Measurements from ENCODE around the gene CYP46A1.

CYP46A1 gene

DNA sequence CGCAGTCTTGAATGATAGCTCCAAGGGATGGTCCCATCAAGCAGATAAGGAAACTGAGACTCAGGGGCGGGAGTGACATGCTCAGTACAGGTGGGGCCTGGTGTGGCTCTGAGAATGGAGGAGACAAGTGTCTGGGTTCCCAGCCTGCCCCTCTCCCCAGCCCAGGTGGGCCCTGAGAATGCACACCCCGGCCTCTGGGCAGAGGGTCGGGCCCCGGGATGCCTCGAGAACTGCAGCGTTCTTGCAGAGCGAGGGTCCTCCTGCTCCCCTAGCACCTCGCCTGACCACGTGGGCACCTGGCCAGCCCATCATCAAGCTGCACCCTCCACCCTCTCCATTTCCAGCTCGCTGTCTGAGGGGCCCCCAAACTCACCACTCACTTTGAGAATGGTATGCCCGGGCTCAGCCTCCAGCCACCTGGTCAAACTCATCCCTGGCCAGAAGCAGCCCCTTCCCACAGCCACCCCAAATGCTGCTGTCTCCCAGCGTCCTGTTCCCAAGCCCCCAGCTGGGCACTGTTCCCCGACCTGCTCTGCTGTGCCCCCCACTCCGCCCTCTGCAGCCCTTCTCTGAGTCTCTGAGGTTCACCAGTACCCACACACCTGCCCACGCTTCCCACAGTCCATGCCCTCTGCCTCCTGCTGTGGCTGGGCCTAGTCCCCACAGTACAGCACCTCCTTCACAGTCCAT lies 44.3 kb downstream of the CYP46A1 start:
- no peak for DNase-seq (ENCODE audit: low read depth, low spot score)

DNA sequence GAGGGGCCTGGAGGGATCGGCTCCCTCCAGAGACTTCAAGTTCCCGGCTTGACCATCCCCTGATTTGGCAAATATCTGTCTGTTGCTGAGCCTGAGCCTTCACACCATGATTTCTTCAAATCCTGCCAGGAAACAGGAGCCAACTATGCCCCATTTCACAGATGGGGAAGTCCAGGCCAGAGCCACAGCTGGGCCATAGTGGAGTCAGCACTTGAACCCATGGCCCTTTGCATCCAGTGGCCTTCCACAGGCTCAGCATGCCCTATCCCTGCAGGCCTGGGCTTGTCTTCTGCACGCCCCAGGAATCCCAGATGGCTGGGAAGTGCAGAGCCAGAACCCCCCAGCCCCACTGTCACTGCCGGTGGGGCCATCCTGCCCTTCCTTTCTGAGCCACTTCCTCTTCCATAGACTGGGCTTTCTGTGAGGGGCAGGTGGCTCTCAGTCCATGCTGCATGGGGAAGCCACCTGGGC lies 44.9 kb downstream of the CYP46A1 start:
- DNase-seq (ENCODE audit: low read depth, low spot score) = no peak

DNA sequence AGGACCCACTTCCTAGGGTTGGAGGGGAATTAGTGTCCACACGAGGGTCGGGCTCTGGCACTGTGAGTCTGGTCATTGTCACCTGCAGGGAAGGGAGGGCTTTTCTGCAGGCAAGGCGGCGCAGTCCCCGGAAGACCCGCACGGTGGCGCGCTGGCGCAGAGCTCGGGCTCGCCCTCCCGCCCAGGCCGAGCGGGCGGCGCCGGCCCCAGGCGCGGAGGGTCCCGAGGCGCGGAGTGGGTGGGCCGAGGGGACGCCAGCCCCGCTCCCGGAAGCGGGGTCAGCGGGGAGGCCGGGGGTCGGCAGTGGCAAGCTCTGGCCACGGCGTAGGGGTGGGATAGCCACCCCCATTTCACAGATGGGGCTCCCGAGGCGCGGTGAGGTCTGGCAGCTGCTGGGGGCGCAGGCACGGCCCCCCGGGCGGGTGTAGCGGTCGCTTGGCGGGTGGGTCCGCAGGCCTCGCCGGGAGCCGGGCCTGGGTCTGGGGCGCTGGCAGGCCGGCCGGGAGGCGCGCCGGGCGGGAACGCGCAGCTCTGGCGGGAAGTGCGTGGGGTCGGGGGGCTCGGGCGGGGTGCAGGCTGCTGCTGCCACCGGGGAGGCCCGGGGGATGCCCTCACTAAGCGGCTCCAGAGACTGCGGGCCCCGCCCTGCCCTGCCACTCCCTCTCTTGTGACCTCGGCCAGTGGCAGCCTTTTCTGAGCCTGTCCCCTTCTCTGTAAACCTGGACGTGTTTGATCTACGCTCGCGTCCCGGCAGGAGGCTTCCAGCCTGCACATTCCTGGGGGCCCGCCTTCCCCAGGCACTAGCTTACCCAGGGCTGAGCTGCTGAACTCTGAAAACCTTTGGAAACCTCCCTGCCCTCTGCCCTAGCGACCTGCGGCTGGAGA lies 46.1 kb downstream of the CYP46A1 start:
- peak; percentile 14 for DNase-seq (ENCODE audit: low read depth, low spot score)

DNA sequence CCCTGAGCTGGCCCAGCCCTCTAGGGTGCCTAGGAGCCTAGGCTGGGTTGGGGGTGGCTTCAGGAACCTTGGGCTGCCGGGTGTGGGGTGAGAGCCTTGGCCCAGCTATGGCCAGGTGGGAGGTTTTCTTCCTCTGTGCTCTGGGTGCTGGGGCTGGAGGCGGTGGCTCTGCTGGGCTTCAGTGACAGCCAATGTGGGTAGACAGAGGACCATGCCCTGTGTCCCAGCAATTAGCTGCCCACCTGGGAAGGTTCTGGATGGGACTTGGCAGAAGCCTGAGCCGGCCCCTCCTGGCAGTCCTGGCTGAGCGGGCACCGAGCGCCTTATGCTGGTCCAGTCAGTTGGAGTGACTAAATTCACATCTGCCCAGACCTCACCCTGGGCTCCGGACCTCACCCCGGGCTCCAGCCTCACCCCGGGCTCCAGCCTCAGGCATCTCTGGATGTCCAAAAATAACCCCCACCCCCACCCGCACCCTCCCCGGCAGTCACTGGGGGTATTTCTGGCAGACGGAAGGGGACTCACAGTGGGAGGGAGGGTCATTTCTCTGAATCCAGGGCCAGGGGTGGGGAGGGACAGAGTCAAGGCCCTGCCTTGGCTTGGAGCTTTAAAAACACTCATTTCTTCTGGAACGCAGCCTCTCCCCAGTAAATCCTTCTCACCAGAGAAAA lies 46.9 kb downstream of the CYP46A1 start:
- DNase-seq (ENCODE audit: low read depth, low spot score) = no peak

DNA sequence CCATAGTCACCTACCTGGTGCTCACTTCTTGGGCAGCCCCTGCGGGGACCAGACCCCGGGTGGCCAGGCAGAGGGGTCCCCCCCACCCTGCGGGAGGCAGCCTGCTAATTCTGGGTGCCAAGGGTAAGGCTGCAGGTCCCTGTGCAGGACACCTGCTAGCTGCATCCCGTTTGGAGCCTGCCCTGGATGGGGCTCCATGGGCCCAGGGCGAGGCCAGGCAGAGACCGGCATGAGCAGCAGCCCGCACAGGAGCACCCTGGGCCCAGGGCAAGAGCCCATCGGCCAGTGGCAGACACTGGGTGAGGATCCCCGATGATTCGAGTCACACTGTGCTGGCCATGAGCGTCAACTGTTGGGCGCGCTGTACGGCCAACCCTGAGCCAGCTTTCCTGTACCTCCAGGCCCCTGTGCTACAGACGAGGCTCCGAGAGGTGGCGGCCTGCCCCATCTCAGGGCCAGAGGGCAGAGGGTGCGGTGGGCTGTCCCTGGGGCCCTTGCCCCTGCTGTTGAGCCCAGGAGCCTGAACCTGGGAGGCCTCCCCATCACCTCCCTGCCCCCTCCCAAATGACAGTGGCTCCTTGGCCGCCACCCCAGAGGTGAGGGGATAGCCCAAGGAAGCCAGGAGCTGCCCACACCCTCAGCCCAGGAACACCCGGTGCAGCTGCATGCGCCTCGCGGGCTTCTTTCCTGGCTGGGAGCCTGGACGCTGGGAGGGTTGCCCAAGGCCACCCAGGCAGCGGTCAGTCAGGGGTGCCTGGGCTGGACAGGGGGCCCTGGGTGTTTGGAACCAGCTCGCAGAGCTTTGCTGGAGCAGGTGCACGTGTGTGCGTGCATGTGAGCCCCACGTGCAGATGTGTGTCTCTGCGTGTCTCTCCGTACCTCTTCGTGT lies 47.7 kb downstream of the CYP46A1 start:
- DNase-seq (ENCODE audit: low read depth, low spot score) = no peak

DNA sequence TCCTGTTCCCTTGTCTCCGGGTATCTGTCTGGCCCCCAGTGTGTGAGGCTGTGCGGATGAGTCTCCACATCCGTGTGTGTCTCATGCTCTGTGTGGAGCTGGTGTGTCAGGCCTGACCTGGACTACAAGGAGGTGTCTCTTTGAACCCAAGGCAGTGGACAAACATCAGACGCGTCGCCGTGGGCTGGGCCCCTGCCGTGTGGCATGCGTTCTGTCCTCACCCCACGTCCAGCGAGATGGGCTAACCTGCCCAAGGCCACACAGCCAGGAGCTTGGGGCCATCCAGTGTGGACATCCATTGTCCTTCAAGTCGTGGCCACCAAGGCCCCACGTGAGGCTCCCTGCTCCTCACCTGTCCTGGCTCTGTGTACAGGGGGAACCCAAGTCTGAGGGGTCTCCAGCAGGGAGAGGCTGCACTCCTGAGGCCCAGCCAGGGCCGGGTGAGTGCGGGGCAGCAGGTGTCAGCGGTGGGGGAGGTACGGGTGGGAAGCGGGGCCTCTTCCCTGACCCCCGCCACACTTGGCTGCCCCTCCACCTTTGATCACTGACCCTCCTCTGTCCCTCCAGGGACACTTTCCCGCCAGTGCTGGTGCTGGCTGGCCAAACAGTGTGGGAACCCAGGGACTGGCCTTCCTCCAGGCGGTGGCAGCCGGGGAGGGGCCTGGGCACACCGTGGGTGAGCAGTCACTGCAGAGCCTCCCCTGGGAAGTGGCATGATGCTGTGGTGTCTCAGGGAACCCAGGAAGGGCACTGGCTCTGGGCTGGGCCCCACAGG lies 48.5 kb downstream of the CYP46A1 start:
- no peak for DNase-seq (ENCODE audit: low read depth, low spot score)

DNA sequence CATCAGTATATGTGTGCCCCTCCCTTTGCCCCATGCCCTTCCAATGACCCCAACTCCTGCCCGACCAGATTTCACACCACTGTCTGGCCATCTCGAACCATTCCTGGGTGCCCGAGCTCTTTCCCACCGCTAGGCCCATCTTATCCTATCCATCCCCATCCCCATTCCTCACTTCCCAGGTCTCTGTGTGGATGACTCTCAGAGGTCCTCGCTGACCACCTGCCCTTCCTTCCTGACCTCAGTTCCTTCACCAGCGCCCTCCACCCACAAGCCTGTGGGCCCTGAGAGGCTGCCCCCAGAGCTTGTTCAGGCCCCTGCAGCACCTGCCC lies 49.1 kb downstream of the CYP46A1 start:
- DNase-seq (ENCODE audit: low read depth, low spot score) = no peak

DNA sequence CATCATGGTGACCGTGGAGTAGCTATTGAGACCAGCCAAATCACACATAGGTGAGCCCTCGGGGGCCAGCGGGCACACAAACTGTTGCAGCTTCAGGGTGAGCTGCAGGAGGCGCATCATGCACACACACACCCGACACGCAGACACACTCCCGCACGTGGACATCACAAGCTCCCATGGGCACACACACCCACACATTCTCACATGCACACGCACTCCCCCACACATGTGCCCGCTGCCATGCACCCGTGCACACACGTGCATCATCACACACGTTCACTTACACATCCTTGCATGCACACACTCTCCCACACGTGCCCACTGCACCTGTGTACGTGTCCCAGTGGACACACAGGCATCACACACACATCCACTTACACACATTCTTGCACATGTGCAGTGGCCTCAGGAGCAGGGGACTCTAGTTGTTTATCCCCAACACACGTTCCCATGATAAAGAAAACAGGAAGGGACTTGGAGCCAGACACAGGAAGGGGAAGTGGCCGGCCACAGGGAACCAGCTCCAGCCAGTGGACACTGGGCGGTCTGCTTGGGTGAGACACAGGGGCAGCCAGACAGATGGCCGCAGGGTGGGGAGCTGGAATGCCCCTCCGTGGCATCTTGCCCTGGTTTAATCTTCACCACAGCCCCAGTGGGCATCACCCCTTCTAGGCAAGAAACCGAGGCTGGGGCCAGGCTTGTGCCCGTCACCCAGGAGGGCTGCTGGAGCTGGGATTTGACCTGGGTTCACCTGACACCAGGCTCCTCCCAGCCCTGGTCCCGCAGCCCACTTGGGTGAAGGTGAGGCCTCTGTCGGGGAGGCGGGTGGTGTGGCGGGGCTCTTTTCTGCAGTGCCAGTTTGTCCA lies 49.7 kb downstream of the CYP46A1 start:
- DNase-seq (ENCODE audit: low read depth, low spot score) = no peak

DNA sequence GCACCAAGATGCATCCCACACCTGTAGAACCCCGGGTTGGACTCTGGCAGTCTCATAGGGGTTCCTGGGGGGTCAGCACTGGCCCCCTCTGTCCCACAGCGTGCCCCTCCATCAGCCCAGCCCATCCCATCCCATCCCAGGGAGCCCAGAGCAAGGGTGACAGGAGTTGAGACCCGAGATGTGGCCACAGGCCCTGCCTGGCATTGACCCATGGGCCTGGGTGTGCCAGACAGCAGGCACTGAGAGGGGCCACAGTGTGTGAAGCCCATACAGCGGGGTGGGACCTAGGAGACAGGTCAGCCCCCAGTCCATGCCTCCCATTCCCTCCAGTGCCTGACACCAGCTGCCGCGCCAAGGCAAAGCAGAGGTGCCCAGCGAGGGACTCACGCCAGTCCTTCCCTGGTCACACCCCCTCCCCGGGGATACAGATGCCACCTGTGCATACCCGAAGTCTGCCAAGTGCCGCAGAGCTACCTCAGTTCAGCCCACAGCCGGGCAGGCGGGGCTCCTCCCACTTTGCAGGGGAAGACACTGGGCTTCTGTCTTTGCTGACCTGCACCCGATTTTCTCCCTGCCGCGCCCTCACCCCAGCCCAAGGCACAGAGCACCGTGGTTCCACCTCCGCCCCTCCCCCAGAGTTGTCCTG lies 50.4 kb downstream of the CYP46A1 start:
- DNase-seq (ENCODE audit: low read depth, low spot score) = no peak

DNA sequence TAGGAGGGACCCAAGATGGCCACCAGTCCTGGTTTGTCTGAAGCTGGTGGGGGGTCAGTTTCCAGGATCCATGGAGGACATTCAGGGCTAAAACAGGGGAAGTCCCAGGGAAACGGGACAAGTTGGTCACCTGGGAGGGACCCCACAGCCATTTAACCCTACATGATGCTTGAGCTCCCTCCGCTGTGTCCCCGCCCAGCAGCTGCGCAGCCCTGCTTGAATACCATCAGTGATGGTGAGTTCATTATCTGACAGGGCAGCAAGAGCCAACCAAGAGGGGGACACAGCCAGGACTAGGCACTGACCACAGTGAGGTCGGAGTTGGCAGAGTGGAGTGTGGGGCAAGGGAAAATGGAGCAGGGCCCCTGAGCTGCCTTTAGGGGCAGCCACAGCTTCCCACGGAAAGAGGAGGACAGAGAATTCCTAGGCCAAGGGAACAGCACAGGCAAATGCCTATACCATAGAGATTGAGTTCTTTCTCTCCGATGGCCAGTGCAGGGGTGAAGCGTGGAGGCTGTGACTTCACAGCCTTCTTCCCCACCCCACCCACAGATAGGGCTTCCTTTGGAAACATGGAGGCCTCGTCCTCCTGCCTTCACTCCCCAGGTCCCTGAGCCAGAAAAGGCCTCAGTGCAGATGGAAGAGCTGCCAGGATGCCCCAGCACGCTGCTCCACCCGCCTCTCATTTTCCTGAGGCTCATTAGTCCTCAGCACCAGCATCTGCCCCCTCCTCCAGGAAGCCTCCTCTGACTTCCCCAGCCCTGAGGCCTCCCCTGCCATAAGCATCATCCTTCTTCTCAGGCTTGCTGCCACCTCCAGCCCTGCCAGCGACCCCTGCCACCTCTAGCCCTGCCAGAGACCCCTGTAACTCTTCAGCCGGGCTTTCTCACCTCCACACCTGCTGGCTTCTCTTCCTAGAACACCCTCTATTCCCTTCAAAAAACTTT lies 51.4 kb downstream of the CYP46A1 start:
- DNase-seq (ENCODE audit: low read depth, low spot score) = no peak

DNA sequence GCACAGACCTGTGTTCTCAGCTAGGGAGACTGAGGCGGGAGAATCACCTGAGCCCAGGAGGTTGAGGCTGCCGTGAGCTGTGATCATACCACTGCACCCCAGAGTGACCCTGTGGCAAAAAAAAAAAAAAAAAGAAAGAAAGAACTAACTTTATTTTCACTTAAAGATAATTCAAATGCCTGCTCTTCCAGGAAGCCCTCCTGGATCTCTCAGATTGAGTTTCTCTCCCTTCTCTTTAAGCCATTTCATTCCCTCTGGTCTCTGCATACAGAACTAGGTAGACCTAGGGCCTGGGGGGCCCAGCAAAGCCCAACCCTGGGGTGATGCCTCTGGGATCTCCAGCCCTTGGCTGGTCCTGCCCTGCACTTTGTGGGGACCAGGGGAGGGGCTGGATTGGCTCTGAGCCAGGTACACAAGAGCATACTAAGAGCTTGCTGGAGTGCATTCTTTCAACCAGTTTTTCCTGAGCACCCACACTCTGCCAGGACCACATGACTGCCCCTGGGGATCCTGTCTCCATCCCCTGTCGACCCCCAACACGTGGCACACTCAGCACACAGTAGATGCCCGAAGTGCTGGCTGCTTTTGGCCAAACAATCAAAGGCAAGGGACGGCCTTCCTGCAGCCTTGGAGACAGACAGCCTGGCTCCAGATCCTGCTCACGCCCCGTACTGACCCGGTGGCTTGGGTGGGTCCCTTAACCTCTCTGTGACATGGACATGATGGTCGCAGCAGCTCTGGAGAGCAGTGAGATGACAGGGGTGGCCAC lies 52.7 kb downstream of the CYP46A1 start:
- DNase-seq (ENCODE audit: low read depth, low spot score) = no peak

DNA sequence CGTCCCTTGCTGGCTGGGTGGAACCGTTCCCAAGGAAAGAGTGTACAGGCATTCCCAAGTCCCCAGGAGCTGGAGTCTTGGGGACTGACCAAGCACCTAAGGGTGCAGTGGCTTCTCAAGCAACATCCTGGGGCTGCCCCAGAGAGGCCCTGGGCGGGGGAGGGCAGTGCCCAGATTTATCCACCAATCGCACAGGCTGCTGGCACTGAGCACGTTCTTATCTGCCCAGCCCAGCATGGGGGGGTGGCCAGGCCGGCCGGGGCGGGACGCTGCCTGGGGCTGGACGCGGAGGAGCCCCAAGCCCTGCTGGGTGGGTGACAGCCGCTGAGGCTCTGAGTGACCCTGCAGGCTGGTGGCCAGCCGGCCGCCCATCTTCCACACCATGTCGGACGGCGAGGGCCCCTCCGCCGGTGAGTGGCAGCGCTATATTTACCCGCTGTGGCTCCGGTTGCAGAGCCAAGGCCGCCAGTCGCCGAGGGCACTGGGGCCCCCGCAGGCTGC lies 53.4 kb downstream of the CYP46A1 start:
- DNase-seq (ENCODE audit: low read depth, low spot score) = no peak

DNA sequence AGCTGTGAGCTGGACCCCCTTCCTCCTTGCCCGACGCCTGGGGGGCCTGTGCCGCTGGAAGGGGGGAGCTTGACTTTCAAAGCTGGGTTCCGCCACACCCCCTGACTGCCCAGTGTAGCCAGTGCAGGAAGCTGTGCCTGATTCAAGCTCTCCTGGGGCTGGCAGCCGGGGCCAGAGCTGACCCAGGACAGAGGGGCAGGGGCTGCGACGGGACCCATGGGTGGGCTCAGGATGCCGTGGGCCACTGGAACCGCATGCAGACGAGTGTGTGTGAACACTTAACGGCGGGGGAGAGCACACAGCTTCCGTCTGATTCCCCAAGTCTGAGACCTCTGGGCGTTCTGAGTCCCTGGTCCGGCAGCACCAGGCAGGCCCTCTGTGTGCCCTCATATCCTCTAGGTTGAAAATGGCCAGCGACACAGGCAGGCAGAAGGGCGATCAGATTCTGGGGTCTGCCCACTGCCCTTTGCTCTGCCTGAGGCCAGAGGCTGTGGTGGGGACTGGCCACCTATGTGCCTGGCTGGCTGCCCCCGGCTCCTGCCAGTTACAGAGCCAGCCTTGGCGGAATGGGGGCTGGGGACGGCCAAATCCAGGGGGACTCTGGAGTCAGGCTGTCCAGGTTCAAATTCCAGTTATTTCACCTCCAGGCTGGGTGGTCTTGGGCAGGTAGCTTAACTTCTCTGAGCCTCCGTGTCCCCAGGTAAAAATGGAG lies 54.0 kb downstream of the CYP46A1 start:
- DNase-seq (ENCODE audit: low read depth, low spot score) = no peak

DNA sequence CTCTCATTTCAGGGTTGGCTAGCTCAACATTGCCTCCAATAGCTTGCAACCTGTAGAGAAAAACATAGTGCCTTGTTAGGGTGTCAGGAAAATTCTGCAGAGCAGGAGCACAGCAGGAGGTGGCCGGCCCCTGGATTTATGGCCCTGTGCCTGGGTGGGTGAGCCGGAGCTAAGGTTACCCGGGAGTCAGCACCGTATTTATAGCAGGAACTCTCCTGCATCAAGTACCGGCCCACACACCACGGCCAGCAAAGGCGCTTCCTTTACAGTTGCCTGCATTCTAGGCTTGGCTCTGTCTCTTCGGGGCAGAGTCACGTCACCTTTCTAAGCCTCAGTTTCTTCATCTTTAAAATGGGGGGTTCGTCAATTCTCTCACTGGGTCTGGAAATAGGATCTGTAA lies 56.3 kb downstream of the CYP46A1 start:
- no peak for DNase-seq (ENCODE audit: low read depth, low spot score)

DNA sequence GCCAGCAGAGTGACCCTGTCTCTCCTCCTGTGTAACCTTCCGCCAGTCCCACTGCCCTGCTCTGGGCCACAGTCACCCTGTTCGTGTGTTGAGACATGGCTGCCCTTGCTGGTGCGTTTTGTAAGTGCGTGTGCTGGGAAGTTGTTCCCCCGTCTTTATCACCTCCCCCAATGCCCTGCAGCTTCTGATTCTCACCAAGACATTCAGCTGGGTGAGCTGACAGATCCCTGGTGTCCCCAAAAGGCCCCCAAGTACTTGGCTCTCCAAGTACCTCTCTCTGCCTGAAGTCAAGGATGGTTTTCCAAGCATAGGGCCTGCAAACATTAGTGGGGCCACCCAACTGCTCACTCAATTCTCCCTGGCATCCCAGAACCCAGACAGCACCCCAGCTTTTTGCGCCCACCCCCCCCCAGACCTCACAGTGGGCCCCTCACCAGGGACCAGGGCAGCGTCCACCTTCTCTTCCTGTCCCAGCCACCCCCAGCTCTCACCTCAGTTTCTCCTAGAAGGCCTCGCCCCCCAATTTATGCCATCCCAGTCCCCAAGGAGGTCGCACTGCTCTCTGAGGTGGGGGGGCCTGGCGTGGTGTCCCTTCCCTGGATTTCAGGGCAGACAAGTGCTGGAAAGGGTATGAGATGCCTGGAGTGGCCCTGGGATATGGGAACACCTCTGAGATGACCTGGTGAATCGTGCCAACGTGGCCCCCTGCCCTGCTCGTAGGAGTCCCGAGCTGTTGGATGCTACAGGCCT lies 57.3 kb downstream of the CYP46A1 start:
- no peak for DNase-seq (ENCODE audit: low read depth, low spot score)

DNA sequence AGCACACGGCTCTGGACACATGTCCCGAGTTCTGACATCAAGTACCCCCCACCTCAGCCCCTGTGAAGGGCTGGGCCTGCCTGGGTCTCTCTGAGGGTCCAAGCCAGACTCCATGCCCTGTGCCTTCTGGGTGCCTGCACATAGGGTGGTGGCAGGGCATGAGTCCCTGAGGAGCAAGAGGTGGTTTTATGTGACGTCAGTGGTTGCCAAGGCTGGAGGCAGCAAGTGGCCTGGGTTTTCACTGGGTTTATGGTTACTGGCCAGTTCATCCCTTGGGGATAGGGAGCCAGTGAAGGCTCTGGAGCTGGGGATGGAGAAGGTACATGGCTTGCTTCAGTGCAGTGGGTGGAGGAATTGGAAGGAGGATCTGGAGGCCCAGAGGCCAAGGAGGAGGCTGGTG lies 58.0 kb downstream of the CYP46A1 start:
- no peak for DNase-seq (ENCODE audit: low read depth, low spot score)
